ENCODE measurements around the gene KLHL22. TPM values are rescaled to one million over a fixed set of nuclear protein-coding genes. Genes with fewer than 3 reads are reported as not detected.
"Not testable (repeated sequence)": the region's sequence is repeated elsewhere in the genome, so short reads cannot be mapped to it uniquely, and the experiment has no call there.

KLHL22 gene
- polyA plus RNA-seq, 5 donors: 30.0 to 36.0 (median 33.9) TPM

GRCh38 chr22:20405291-20405930 is 90.2 kb downstream of the KLHL22 start:
- no peak for DNase-seq

- no peak for DNase-seq
Measured at GRCh38 chr22:20404881-20405280, 90.7 kb downstream of the KLHL22 start.

- no peak for DNase-seq
Measured at GRCh38 chr22:20403779-20404140, 91.8 kb downstream of the KLHL22 start.

DNA sequence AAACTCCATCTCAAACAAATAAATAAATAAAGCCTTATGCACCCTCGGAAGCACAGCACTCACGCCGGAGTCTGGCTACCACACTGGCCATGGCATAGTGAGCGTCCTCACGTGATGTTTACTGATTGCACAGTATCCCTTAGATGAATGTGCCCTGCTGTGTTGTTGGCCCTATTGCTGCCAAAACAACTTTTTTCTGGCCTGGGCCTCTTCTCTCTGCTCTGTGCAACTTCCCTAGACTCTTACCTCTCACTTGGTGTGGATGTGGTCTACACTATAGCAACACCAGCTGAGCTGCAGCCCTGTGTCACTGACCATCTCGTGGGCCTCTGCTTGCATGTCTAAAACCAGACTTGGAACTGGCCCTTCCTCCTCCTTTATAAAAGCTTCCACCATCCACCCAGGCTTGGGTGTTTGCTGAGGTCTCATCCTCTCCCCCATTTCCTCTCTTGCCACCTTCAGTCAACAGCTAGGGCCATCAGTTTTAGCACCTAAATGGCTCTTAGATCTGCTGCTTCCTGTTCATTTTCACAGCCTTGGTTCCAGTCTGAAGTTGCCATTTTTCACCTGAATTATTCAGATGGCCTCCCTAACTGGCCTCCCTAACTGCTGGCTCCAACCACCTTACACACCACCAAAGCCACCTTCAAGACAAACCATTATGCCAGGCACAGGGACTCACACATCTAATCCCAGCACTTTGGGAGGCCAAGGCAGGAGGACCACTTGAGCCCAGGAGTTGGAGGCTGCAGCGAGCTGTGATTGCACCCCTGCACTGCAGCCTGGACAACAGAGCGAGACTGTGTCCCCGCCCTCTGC is 92.4 kb downstream of the KLHL22 start:
- no peak for DNase-seq

DNA sequence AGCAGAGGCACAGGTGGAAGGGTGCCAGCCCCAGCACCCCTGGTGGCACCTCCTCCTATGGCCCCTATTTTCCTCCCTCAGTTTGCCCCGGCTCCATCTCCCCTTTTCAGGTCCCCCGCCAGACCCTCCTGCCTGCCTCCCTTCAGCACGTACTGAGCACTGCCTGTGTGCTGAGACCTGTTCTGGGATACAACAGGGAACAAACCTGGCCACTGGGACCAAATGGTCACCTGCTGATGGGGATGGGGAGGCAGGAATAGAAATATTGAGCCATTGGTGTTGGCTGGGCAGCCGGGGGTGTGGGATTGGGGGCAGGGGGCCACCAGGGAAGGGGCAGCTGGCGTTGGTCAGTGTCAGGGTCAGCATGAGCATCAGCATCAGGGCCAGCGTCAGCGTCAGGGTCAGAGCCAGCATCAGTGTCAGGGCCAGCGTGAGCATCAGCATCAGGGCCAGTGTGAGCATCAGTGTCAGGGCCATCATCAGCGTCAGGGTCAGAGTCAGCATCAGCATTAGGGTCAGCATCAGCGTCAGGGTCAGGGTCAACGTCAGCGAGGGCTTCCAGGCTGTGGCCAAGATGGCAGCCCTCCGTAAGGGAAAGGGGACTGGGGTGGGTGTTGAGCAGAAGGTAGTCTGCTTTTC is 94.1 kb downstream of the KLHL22 start:
- no peak for DNase-seq

- no peak for DNase-seq
Measured at GRCh38 chr22:20400606-20401375, 94.8 kb downstream of the KLHL22 start.

GRCh38 chr22:20399866-20400605 is 95.6 kb downstream of the KLHL22 start:
- no peak for DNase-seq

DNA sequence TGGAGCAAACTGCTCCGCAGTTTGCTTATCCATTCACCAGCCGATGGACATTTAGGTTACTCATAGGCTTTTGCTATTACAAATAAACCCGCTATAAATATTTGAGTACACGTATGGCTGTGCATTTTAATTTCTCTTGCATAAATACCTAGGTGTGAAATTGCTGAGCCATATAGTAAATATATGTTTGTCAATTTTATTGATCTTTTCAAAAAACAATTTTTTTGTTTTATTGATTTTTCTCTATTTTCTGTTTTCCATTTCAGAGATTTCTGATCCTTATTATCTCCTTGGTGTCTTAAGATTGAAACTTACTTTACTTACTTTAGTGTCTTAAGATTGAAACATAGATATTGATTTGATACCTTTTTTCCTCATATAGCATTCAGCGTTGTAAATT is 97.2 kb downstream of the KLHL22 start:
- no peak for DNase-seq

GRCh38 chr22:20397498-20397897 is 98.1 kb downstream of the KLHL22 start:
- no peak for DNase-seq

- DNase-seq: no peak
Measured at GRCh38 chr22:20396639-20397038, 99.0 kb downstream of the KLHL22 start.

- DNase-seq: no peak
Measured at GRCh38 chr22:20395907-20396287, 99.7 kb downstream of the KLHL22 start.

DNA sequence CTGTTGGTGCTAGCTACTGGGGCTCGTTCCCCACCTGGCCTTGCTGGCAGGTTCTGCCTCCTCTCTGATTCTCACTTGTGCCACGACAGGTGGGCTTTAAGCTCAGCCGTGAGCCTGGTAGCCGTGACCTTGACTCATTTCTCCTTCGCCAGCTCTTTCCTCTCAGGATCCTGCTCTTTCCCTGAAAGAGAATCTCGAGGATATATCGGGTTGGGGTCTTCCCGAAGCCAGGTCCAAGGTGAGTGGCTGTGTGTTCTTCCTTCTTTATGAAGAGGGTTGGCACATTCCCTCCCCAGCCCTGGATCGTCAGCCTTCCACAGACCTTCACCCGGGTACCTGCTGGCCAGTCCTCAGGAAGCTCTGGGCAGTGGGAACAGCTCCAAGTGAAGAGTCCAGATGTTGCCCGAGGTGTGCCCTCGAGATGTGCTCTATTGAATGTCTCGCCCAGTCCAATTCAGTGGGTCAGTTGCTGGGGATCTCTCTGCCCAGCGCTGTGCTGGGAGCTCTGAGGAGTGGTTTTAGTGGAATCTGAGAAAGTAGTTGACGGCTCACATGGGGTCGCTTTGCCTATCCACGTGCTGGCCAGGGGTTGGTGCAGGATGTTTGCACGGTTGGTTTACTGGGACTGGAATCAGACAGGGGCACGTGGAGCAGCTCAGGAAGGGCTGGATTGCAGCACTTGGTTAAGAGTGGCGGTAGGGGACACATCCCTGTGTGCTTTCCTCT is 100.3 kb downstream of the KLHL22 start:
- DNase-seq: no peak

DNA sequence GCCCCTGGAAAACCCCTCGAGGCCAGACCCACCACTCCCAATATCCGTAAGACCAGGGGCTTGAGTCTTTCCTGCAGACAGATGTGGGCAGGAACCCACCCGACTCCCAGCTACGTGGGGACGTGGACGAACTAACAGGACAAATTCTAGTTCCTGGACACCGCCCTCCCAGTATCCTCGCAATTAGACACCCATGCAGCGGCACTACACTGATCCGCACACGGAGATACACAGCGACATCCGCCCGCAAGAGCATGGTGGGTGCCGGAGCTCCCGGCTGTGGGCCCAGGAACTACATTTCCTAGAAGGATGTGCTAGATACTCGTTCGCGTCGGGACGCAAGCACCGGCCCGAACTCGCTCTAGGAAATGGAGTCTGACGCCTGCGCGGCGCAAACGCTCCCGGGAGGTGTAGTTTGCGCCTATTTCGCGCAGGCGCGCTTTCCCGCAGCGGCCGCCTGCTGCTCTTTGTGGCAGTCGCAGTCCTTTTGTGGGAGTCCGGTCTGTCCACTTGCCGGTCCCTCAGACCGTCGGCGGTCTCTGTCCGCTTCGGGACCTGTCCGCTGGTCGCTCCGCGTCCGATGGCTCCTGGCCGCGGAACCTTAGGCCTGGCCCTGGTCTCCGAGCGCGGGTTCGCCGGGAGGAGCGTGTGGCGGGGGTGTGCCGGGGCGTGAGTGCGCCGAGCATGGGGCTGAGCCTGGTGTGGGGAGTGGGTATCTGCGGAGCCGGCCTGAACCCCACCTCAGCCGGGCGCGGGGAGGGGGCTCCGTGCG is 101.7 kb downstream of the KLHL22 start, which contains the start of gene ZNF74:
ZNF74 (plus strand) TSS at position 447 of the 772 bp plus-strand sequence. CDS start 478 bp downstream, outside the sequence.
- DNase-seq: peak; percentile 90 to 92

GRCh38 chr22:20392983-20393704 is 102.5 kb downstream of the KLHL22 start:
- no peak for DNase-seq

DNA sequence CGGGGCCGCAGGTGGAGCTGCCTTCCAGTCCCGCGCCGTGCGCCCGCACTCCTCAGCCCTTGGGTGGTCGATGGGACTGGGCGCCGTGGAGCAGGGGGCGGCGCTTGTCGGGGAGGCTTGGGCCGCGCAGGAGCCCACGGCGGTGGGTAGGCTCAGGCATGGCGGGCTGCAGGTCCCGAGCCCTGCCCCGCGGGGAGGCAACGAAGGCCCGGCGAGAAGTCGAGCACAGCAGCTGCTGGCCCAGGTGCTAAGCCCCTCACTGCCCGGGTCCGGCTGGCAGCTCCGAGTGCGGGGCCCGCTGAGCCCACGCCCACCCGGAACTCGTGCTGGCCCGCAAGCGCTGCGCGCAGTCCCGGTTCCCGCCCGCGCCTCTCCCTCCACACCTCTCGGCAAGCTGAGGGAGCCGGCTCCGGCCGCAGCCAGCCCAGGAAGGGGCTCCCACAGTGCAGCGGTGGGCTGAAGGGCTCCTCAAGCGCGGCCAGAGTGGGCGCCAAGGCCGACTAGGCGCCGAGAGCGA is 103.2 kb downstream of the KLHL22 start:
- not testable (repeated sequence) for DNase-seq
